ENCODE data around the gene TFG.
"Not testable (repeated sequence)": the region's sequence is repeated elsewhere in the genome, so short reads cannot be mapped to it uniquely, and the experiment has no call there.

Gene TFG

DNA sequence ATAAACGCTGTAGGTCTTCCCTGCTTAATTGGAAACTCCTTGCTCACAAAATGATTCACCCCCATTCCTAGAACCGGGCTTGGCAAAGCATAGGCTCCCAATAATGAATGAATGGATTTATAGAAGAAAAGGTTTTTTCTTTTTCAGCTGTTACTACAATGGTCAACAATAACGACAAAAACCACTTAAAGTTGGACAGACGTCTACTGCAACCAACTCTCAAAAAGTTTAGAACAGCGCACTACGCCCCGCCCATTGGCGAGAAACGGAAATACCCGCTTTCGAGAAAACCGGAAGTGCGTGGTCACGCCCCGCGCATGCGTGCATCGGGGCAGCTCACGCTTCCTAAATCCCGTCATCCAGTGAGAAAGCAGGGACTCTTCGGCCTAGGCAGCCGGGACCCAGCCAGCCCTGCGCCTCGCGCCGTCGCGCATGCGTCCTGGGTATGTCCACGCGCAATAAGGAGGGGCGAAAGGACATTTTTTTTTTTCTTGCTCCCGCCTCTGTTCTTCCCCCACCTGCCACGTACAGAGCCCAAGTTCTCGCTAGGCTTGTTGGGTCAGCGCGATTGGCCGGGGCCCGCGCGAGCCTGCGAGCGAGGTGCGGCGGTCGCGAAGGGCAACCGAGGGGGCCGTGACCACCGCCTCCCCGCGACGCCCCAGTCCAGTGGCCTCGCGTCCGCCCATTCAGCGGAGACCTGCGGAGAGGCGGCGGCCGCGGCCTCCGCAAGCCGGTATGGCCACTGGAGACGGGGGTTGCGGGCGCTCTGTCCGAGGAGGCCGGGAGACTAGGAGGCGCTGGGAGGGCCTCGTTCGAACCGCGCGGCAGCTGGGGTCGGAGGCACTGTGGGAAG, at the start of gene TFG:
TSS of gene TFG (plus strand) at position 506 of the 853 bp plus-strand sequence. CDS start 4,192 bp downstream, outside the sequence.
- no peak for FAIRE-seq
- TF ChIP-seq, protein P1, sequence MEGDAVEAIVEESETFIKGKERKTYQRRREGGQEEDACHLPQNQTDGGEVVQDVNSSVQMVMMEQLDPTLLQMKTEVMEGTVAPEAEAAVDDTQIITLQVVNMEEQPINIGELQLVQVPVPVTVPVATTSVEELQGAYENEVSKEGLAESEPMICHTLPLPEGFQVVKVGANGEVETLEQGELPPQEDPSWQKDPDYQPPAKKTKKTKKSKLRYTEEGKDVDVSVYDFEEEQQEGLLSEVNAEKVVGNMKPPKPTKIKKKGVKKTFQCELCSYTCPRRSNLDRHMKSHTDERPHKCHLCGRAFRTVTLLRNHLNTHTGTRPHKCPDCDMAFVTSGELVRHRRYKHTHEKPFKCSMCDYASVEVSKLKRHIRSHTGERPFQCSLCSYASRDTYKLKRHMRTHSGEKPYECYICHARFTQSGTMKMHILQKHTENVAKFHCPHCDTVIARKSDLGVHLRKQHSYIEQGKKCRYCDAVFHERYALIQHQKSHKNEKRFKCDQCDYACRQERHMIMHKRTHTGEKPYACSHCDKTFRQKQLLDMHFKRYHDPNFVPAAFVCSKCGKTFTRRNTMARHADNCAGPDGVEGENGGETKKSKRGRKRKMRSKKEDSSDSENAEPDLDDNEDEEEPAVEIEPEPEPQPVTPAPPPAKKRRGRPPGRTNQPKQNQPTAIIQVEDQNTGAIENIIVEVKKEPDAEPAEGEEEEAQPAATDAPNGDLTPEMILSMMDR (IDR thresholded peaks at IDR 0.05; ENCODE audit: insufficient read depth, missing control alignments): no peak
- peak; percentile 62 for DNase-seq (ENCODE audit: insufficient read length, low spot score)

DNA sequence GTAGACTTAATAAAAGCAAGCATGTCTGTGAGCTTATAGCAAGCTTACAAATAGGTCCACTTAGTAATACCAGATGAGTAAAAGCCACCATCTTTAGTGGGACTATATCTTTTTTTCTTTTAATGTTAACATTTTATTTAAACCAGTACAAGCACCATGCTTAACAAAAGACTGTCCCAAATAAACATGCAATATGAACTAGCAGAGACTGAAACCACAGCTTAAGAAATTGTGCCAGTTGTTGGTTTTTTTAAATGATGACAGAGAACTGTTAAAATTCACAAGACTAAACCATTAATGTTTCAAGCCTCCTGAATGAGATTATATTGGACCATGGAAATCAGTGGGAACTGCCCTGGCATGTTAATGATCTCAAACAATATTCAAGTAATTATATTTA, 48.0 kb upstream of the TFG start:
- not testable (repeated sequence) for FAIRE-seq; DNase-seq (ENCODE audit: insufficient read length, low spot score)

- TF ChIP-seq, protein P1 (IDR thresholded peaks at IDR 0.05; ENCODE audit: insufficient read depth, missing control alignments): no peak
- FAIRE-seq (no peak), DNase-seq (ENCODE audit: insufficient read length, low spot score) (no peak)
These were observed 47.0 kb upstream of the TFG start for GRCh38 chr3:100662113-100662823.

GRCh38 chr3:100665230-100665629, 44.1 kb upstream of the TFG start:
- DNase-seq (ENCODE audit: insufficient read length, low spot score): no peak
- FAIRE-seq: no peak

DNA sequence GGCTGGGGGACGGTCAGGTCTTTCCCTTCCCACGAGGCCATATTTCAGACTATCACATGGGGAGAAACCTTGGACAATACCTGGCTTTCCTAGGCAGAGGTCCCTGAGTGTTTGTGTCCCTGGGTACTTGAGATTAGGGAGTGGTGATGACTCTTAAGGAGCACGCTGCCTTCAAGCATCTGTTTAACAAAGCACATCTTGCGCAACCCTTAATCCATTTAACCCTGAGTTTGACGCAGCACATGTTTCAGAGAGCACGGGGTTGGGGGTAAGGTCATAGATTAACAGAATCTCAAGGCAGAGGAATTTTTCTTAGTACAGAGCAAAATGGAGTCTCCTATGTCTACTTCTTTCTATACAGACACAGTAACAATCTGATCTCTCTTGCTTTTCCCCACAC, 42.6 kb upstream of the TFG start:
- not testable (repeated sequence) for DNase-seq (ENCODE audit: insufficient read length, low spot score); FAIRE-seq

More at GRCh38 chr3:100665230-100665629, 44.1 kb upstream of the TFG start:
- TF ChIP-seq, protein P1 (IDR thresholded peaks at IDR 0.05; ENCODE audit: insufficient read depth, missing control alignments): no peak

GRCh38 chr3:100667316-100667715, 42.0 kb upstream of the TFG start:
- FAIRE-seq; DNase-seq (ENCODE audit: insufficient read length, low spot score): not testable (repeated sequence)

DNA sequence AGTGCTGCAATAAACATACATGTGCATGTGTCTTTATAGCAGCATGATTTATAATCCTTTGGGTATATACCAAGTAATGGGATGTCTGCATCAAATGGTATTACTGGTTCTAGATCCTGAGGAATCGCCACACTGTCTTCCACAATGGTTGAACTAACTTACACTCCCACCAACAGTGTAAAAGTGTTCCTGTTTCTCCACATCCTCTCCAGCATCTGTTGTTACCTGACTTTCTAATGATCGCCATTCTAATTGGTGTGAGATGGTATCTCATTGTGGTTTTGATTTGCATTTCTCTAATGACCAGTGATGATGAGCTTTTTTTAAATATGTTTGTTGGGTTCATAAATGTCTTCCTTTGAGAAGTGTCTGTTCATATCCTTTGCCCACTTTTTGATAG, 38.3 kb upstream of the TFG start:
- DNase-seq (ENCODE audit: insufficient read length, low spot score); FAIRE-seq: not testable (repeated sequence)

GRCh38 chr3:100681496-100681895, 27.8 kb upstream of the TFG start:
- TF ChIP-seq, protein P1 (IDR thresholded peaks at IDR 0.05; ENCODE audit: insufficient read depth, missing control alignments): no peak
- FAIRE-seq: no peak
- DNase-seq (ENCODE audit: insufficient read length, low spot score): no peak

DNA sequence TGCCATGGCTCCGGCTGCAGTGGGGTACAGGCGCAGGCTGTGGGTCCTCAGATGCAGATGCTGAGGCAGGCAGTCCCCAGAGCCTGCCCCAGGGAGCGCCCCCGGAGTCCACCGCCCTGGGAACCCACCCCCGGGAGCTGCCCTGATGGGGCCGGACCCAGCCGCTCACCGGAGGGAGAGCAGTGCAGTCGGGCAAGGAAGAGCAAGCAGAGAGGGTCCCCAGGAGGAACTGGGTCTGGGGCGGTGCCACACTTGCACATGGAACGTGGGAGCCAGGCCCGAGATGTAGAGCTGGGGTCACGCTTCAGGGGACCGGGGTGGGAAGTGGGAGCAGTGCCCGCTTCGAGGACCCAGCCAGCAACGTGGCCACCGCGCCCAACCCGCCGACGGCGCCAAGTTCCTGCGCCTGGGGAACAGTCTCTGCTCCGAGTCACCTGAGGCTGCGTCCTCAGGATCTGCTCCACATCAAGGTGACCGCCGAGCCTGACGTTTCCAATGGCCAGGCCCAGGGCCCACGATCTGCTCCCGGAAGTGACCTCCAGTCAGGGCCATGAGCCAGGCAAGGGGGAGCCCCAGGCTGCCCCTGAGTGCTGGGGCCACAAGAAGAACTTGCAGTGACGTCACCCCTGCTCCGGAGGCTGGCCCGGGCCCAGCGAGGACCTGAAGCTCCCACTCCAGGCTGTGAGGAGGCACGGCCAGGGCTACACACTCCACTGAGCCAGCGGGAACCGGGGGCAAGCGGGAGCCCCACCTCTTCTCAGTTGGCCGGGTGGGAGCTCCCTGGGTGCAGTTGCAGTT, 27.0 kb upstream of the TFG start:
- DNase-seq (ENCODE audit: insufficient read length, low spot score): no peak
- no peak for FAIRE-seq
- TF ChIP-seq, protein P1 (IDR thresholded peaks at IDR 0.05; ENCODE audit: insufficient read depth, missing control alignments): no peak

Measured in D721Med (cell line).